ENCODE results near the gene FATE1.

GRCh38 chrX:151723156-151723760 is 7.4 kb downstream of the FATE1 start:
- TF ChIP-seq, protein P1, sequence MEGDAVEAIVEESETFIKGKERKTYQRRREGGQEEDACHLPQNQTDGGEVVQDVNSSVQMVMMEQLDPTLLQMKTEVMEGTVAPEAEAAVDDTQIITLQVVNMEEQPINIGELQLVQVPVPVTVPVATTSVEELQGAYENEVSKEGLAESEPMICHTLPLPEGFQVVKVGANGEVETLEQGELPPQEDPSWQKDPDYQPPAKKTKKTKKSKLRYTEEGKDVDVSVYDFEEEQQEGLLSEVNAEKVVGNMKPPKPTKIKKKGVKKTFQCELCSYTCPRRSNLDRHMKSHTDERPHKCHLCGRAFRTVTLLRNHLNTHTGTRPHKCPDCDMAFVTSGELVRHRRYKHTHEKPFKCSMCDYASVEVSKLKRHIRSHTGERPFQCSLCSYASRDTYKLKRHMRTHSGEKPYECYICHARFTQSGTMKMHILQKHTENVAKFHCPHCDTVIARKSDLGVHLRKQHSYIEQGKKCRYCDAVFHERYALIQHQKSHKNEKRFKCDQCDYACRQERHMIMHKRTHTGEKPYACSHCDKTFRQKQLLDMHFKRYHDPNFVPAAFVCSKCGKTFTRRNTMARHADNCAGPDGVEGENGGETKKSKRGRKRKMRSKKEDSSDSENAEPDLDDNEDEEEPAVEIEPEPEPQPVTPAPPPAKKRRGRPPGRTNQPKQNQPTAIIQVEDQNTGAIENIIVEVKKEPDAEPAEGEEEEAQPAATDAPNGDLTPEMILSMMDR (IDR thresholded peaks at IDR 0.05 in 8 of 11, conservative IDR thresholded peaks at IDR 0.05 in 3 of 11): no peak
- TF ChIP-seq POLR2AphosphoS5 (IDR thresholded peaks at IDR 0.05): no peak

Data from spleen (tissue), 7 donors.